ENCODE data around the gene AQP5.

The AQP5 gene

GRCh38 chr12:49964849-49965624 lies 3.4 kb downstream of the AQP5 start:
- no peak for DNase-seq (ENCODE audit: low read depth)

- DNase-seq (ENCODE audit: low read depth) = no peak
Observed at GRCh38 chr12:49965836-49966235, 4.2 kb downstream of the AQP5 start.

- no peak for DNase-seq (ENCODE audit: low read depth)
Observed at GRCh38 chr12:49966511-49967041, 4.9 kb downstream of the AQP5 start.

GRCh38 chr12:49967042-49967776 lies 5.5 kb downstream of the AQP5 start:
- peak; percentile 71 for DNase-seq (ENCODE audit: low read depth)

GRCh38 chr12:49967777-49968250 lies 6.1 kb downstream of the AQP5 start:
- DNase-seq (ENCODE audit: low read depth) = no peak

GRCh38 chr12:49968471-49968870 lies 6.8 kb downstream of the AQP5 start:
- DNase-seq (ENCODE audit: low read depth) = no peak

GRCh38 chr12:49969027-49969426 lies 7.4 kb downstream of the AQP5 start:
- DNase-seq (ENCODE audit: low read depth) = no peak

GRCh38 chr12:49969651-49970429 lies 8.2 kb downstream of the AQP5 start:
- DNase-seq (ENCODE audit: low read depth) = no peak

- no peak for DNase-seq (ENCODE audit: low read depth)
Observed at GRCh38 chr12:49970658-49971057, 9.0 kb downstream of the AQP5 start.

GRCh38 chr12:49971141-49971540 lies 9.5 kb downstream of the AQP5 start:
- no peak for DNase-seq (ENCODE audit: low read depth)

GRCh38 chr12:49972129-49972528 lies 10.5 kb downstream of the AQP5 start:
- DNase-seq (ENCODE audit: low read depth) = no peak

- DNase-seq (ENCODE audit: low read depth) = no peak
Observed at GRCh38 chr12:49972641-49973360, 11.1 kb downstream of the AQP5 start, which contains the start of gene AQP6. AQP6 (plus strand) TSS chr12:49972947; CDS start chr12:49973174, 227 bp downstream.

GRCh38 chr12:49973361-49973830 lies 11.7 kb downstream of the AQP5 start:
- no peak for DNase-seq (ENCODE audit: low read depth)

- peak; percentile 64 for DNase-seq (ENCODE audit: low read depth)
Observed at GRCh38 chr12:49974231-49974675, 12.6 kb downstream of the AQP5 start.

- DNase-seq (ENCODE audit: low read depth) = no peak
Observed at GRCh38 chr12:49974677-49975317, 13.1 kb downstream of the AQP5 start.

- DNase-seq (ENCODE audit: low read depth) = no peak
Observed at GRCh38 chr12:49975318-49975761, 13.7 kb downstream of the AQP5 start.

GRCh38 chr12:49976557-49976956 lies 14.9 kb downstream of the AQP5 start:
- DNase-seq (ENCODE audit: low read depth) = no peak

- DNase-seq (ENCODE audit: low read depth) = no peak
Observed at GRCh38 chr12:49978125-49978524, 16.5 kb downstream of the AQP5 start.

- DNase-seq (ENCODE audit: low read depth) = no peak
Observed at GRCh38 chr12:49979016-49979586, 17.4 kb downstream of the AQP5 start.

- no peak for DNase-seq (ENCODE audit: low read depth)
Observed at GRCh38 chr12:49979791-49980190, 18.1 kb downstream of the AQP5 start.
